HFFc6 (cell line): ENCODE results near the gene DLEU7. TPM values are rescaled to one million over a fixed set of nuclear protein-coding genes. Genes with fewer than 3 reads are reported as not detected.

Experiments
- DNase-seq: peaks from one replicate; pipeline ENCODE4 v3.0.0-alpha.2; 2018
- H3K27ac Mint-ChIP-seq: 2 replicates; pipeline ENCODE4 v1.8.0; 2020; ENCODE audit warnings: mild to moderate bottlenecking, mixed read lengths
- H3K27me3 Mint-ChIP-seq: 2 replicates; pipeline ENCODE4 v1.8.0; 2021; ENCODE audit warnings: mild to moderate bottlenecking, moderate library complexity, mixed read lengths; ENCODE audit not compliant: insufficient read depth
- H3K36me3 Mint-ChIP-seq: 2 replicates; pipeline ENCODE4 v1.8.0; 2021; ENCODE audit warnings: low read depth, mixed read lengths
- H3K4me1 Mint-ChIP-seq: 2 replicates; pipeline ENCODE4 v1.8.0; 2020; ENCODE audit warnings: low read depth, mixed read lengths
- H3K4me3 Mint-ChIP-seq: 2 replicates; pipeline ENCODE4 v1.8.0; 2020; ENCODE audit warnings: mild to moderate bottlenecking, moderate library complexity, mixed read lengths
- H3K9me3 Mint-ChIP-seq: 2 replicates; pipeline ENCODE4 v1.8.0; 2020; ENCODE audit warnings: mild to moderate bottlenecking, mixed read lengths
- total RNA-seq, 6 experiments: library from RNA; stranded (reverse); fragmentation: NEBNext Ultra II Directional; extraction: Animal tissue kit (Norgen Biotek cat#: 25700); gene quantifications; 2 replicates in 1 of 6; 3 replicates in 5 of 6; pipeline ENCODE4 v1.2.3, GENCODE V29; 2021
- TF ChIP-seq, protein P1 (sequence below): fragments of 200-600 bp; sonication (generic); IDR thresholded peaks from 2 replicates; pipeline ENCODE4 v1.5.0; 2021; ENCODE audit warnings: antibody characterized with exemption, mild to moderate bottlenecking

Gene DLEU7
- total RNA-seq, 6 experiments from 2014 or later, result not detected

DNA sequence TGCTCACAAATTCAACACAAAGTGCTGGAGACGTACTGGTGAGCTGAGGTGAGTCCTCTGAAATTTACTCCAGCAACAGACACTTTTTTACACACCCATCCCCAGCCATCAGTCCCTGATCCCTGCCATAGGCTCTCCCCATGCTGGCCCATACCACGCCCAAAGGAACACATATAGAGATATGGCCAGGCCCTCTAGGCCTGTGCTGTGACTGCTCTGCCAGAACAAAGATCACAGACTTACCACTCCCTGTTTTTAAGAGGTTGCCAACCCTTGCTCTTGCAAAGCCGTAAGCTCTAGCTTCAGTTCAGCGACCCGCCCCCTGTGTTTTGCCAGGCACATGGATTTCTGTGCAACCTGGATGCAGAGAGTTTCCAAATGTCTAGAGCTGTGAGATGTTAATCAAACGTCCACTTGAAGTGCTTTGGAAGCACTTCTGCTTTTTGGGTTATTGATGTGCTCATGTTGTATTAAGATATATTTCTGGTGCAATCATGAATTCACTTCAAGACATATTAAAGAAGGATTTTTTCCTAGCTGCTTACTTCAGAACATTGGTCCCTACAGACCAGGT lies 59.7 kb downstream of the DLEU7 start:
- TF ChIP-seq, protein P1, sequence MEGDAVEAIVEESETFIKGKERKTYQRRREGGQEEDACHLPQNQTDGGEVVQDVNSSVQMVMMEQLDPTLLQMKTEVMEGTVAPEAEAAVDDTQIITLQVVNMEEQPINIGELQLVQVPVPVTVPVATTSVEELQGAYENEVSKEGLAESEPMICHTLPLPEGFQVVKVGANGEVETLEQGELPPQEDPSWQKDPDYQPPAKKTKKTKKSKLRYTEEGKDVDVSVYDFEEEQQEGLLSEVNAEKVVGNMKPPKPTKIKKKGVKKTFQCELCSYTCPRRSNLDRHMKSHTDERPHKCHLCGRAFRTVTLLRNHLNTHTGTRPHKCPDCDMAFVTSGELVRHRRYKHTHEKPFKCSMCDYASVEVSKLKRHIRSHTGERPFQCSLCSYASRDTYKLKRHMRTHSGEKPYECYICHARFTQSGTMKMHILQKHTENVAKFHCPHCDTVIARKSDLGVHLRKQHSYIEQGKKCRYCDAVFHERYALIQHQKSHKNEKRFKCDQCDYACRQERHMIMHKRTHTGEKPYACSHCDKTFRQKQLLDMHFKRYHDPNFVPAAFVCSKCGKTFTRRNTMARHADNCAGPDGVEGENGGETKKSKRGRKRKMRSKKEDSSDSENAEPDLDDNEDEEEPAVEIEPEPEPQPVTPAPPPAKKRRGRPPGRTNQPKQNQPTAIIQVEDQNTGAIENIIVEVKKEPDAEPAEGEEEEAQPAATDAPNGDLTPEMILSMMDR, result no peak
- Mint-ChIP-seq H3K27ac (no peak overlapping the region), H3K9me3 (no peaks in the 10 kb centered on the region), H3K36me3 (no peaks in the 10 kb centered on the region), H3K27me3 (peaks cover 24% of the 10 kb centered on the region), H3K4me1 (no peaks in the 10 kb centered on the region; the same call in 1 of the 2 replicates), H3K4me3 (no peak overlapping the region)
- no peak for DNase-seq

DNA sequence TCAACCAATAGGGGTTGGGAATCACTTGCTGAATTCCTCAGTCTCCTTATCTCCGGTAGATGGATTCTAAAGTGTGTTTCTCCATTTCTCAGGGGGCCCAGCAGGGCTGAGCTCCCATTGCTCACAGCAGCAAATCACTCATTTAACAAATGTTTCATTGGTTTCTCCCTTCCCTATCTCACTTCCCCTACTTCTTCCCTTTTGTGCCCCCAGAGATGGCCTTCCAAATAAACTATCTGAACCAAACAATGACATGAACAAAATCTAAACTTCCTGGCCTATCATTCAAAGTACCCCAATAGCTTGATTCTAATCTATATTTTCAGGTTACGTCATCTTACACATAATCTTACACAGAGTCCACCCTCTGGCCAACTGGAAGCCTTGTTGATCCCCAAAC lies 60.4 kb downstream of the DLEU7 start:
- Mint-ChIP-seq H3K27ac (no peak overlapping the region), H3K27me3 (peaks cover 20% of the 10 kb centered on the region), H3K4me1 (no peaks in the 10 kb centered on the region), H3K36me3 (no peaks in the 10 kb centered on the region), H3K4me3 (no peak overlapping the region), H3K9me3 (no peaks in the 10 kb centered on the region)
- no peak for DNase-seq
- TF ChIP-seq, protein P1, result no peak

DNA sequence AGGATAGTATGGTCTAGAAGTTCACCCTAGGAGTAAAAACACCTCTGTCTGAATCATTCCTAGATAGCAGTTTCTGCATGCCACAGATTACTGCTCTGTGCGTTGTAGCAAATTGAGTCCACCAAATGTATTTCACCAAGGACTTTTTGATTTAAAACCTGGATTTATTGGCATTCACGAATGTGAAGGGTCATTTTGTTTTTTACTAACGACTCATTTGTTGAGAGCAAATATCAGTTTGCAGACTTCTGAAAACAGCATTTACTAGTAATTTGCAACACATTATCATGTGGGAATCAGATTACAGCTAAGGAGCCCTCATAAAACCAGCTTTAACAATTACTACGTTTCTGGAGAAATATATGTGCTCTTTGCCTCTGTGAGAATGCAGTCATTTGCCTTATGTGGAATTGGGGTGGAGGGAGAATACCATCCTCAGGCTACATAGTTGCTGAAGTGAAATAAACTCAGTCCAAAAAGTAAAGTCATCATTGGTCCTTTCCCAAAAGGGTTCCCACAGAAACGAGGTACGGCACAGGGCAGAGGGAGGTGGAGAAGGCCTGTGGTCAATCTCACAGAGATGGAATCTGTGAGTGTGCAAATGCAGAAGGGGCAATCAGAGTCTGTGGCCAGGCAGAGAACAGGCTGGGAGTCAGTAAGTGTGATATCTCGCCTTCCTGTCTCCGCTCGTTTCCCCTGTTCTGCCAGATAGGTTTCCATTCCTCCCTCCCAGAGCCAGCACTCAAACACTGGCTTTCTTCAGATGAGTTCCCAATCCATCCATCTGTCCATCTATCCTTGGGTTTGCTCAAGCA lies 63.1 kb downstream of the DLEU7 start:
- Mint-ChIP-seq H3K4me3 (no peak overlapping the region), H3K36me3 (no peaks in the 10 kb centered on the region), H3K27ac (no peak overlapping the region), H3K27me3 (peaks cover 25% of the 10 kb centered on the region), H3K4me1 (no peaks in the 10 kb centered on the region), H3K9me3 (peaks cover 6% of the 10 kb centered on the region; the same call in 1 of the 2 replicates)
- TF ChIP-seq, protein P1, result no peak
- no peak for DNase-seq

DNA sequence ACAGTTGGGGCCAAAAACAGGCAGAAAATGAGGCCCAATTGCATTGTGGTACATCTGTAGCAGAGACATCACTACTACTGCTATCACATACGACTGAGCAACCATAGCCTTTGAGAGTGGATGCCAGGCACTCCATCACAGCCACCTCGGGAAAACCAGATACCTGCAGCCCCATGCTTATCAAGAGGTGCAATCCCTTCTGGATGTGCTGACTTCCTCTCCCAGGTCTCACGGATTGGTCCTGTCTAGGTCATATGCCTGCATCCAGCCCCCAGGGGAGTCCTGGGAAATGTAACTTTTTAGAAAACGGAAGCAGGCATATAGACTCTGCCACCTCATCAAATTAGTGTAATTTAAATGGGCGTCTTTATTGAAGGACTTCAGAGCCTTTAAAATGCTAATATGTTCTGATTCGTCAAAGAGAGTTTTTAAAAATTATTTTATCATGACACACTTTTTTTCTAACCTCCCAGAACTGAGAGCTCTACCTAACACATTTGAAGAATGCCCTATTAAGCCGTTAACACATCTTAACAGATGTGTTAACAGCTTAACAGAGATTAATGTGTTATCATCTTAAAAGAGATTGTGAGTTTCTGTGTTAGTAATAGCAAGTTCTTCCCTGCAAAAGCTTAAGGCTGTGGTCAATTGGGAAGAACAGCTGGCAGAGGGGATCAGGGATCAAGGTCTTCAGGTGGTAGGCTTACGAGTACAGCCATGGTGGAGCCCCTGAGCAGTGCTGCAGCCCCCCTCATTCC lies 63.9 kb downstream of the DLEU7 start:
- H3K27me3 Mint-ChIP-seq, result peaks cover 25% of the 10 kb centered on the region
- DNase-seq, result no peak
- no peaks in the 10 kb centered on the region for H3K36me3 Mint-ChIP-seq
- no peaks in the 10 kb centered on the region for H3K4me1 Mint-ChIP-seq
- no peak overlapping the region for H3K27ac Mint-ChIP-seq
- peaks cover 6% of the 10 kb centered on the region; the same call in 1 of the 2 replicates for H3K9me3 Mint-ChIP-seq
- H3K4me3 Mint-ChIP-seq, result no peak overlapping the region
- TF ChIP-seq, protein P1, result no peak

Other genes starting within 250 kb of the DLEU7 start
- gene RNASEH2B, start 66.1 kb upstream of the DLEU7 start, total RNA-seq, result 10 to 100 TPM; 12.4 to 20.7 (median 17.4) TPM